ENCODE data around the gene PLD1.

The PLD1 gene

DNA sequence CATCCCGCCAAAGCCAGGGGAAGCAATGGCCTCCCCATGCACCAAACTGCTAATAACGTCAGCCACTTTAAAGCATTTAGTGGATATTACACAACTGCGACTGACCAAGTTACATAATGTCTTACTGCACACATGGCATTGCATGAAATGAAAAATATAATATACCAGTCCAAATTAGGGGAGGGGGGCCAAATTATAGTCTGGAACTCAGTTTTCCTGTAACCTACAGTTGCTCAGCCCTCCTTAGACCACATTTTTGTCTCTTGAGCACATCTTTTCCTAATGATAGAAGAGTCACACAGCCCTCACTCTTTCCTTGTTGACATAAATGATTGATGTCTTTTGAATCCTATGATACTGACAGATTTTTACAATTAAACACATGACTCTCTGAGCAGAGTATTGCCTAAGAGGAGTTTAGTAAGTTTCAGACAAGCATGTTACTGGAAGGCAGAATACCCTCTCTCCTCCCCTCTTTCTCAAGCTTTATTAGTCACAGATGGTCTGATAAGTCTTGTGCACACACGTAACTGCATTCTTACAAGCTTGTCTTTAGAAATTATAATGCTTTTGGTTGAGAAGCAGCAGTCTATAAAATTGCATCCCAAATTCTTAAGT lies 1.1 kb upstream of the PLD1 start:
- Histone ChIP-seq H4K8ac (ENCODE audit: low read depth, low read length) (no peak overlapping the region), H3K4me3 (ENCODE audit: low read depth, low read length) (no peak overlapping the region), H4K91ac (ENCODE audit: low read depth, low read length) (no peak overlapping the region), H4K12ac (ENCODE audit: low read depth, low read length) (no peak overlapping the region), H2BK120ac (ENCODE audit: insufficient read depth, low read length, poor library complexity) (no peak overlapping the region), H2BK12ac (ENCODE audit: low read length) (no peak overlapping the region), H3K9me3 (ENCODE audit: insufficient read depth, low read depth, low read length) (no peaks in the 10 kb centered on the region), H2AK5ac (ENCODE audit: low read length) (no peak overlapping the region), H3K27ac (ENCODE audit: low read depth, low read length) (no peak overlapping the region), H3K4me2 (ENCODE audit: low read length) (no peak overlapping the region), H3K27me3 (ENCODE audit: insufficient read depth, low read length) (no peaks in the 10 kb centered on the region), H3K4me1 (ENCODE audit: control insufficient read depth in 1 of 2, insufficient read depth in 2 of 2, low read length in 2 of 2) (peaks cover 0 to 7% of the 10 kb centered on the region in 2 experiments), H3K9ac (ENCODE audit: low read length) (no peak overlapping the region), H3K18ac (ENCODE audit: low read length) (no peak overlapping the region), H3K36me3 (ENCODE audit: control insufficient read depth in 1 of 2, insufficient read depth in 2 of 2, low read length in 2 of 2) (no peaks in the 10 kb centered on the region), H3K14ac (ENCODE audit: low read length) (no peak overlapping the region), H3K79me1 (ENCODE audit: low read length) (no peaks in the 10 kb centered on the region), H3K4ac (ENCODE audit: low read depth, low read length) (no peak overlapping the region), H2AFZ (ENCODE audit: insufficient read depth, low read length, poor library complexity) (no peak overlapping the region), H3K23ac (ENCODE audit: low read length) (no peak overlapping the region), H3K79me2 (ENCODE audit: control insufficient read depth, insufficient read depth, low read length, poor library complexity) (no peaks in the 10 kb centered on the region), H2BK5ac (ENCODE audit: low read depth, low read length, poor library complexity) (no peak overlapping the region)
- DNase-seq = peak; percentile 62 to 96
- no CpG with 5 or more reads among the region's 4 CpGs for WGBS (ENCODE audit: extremely low coverage, insufficient coverage, insufficient read length)

DNA sequence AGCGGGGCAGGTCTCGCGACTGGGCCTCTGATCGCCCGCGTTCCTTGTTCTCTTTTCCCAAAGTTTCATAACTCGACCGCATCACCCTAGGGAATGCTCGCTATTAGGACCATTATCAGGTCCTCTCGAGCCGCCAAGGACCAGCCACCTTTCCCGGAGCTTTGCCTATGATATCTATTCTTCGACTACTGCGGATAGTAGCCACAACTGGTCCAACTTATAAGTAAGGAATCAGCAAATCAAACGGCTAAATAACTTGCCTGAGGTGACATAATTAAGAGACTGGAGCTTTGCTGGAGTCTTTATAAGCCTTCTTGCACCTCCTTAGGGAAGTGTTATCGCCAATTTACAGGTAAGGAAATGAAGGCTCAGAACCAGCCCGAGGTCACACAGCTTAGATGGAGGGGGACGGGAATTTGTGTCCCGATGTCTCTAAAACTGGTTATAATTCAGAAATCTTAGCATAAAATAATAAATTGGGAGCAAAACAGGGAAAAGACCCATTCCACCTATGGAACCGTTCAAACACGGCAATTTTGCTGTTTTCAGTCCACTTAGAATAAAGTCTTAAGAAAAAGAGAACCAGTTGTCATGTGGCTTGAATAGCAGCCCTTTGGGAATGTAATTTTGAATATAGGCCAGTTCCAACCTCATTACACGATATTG lies 479 bp upstream of the PLD1 start:
- H3K9ac ChIP-seq (ENCODE audit: low read length) = no peak overlapping the region
- peak in 1 of 2 donors; percentile 92 for DNase-seq

DNA sequence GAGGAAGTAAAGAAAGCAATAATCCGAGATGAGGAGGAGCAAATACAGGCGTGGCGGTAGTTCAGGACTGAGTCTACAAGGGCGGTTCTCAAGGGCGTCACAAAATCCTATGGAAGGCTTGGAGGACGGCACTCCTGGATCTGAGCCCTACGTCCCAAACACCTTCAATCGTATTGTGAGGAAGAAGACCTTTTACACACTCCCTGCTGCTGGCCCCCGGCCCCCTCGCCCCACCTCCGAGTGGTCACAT lies 747 bp downstream of the PLD1 start:
- Histone ChIP-seq H3K4me2 (ENCODE audit: low read length) (peak overlapping the region; percentile 92), H3K9ac (ENCODE audit: low read length) (peak overlapping the region; percentile 18), H2BK120ac (ENCODE audit: insufficient read depth, low read length, poor library complexity) (no peak overlapping the region), H3K4ac (ENCODE audit: low read depth, low read length) (no peak overlapping the region), H2AFZ (ENCODE audit: insufficient read depth, low read length, poor library complexity) (peak overlapping the region; percentile 27), H3K23ac (ENCODE audit: low read length) (no peak overlapping the region), H3K14ac (ENCODE audit: low read length) (no peak overlapping the region), H3K4me1 (ENCODE audit: control insufficient read depth in 1 of 2, insufficient read depth in 2 of 2, low read length in 2 of 2) (peaks cover 0 to 7% of the 10 kb centered on the region in 2 experiments), H3K18ac (ENCODE audit: low read length) (no peak overlapping the region), H4K91ac (ENCODE audit: low read depth, low read length) (no peak overlapping the region), H4K8ac (ENCODE audit: low read depth, low read length) (no peak overlapping the region), H2BK12ac (ENCODE audit: low read length) (no peak overlapping the region), H2AK5ac (ENCODE audit: low read length) (no peak overlapping the region), H2BK5ac (ENCODE audit: low read depth, low read length, poor library complexity) (no peak overlapping the region), H4K12ac (ENCODE audit: low read depth, low read length) (no peak overlapping the region), H3K79me2 (ENCODE audit: control insufficient read depth, insufficient read depth, low read length, poor library complexity) (no peaks in the 10 kb centered on the region), H3K27me3 (ENCODE audit: insufficient read depth, low read length) (no peaks in the 10 kb centered on the region), H3K9me3 (ENCODE audit: insufficient read depth, low read depth, low read length) (no peaks in the 10 kb centered on the region), H3K79me1 (ENCODE audit: low read length) (no peaks in the 10 kb centered on the region), H3K36me3 (ENCODE audit: control insufficient read depth in 1 of 2, insufficient read depth in 2 of 2, low read length in 2 of 2) (no peaks in the 10 kb centered on the region), H3K4me3 (ENCODE audit: low read depth, low read length) (peak overlapping the region; percentile 60), H3K27ac (ENCODE audit: low read depth, low read length) (no peak overlapping the region)
- no CpG with 5 or more reads among the region's 11 CpGs for WGBS (ENCODE audit: extremely low coverage, insufficient coverage, insufficient read length)
- DNase-seq = no peak

More for the DNA sequence above, 479 bp upstream of the PLD1 start:
- H3K23ac ChIP-seq (ENCODE audit: low read length) = no peak overlapping the region
- H2BK5ac ChIP-seq (ENCODE audit: low read depth, low read length, poor library complexity) = no peak overlapping the region
- no peak overlapping the region for H3K18ac ChIP-seq (ENCODE audit: low read length)
- no peak overlapping the region for H3K4ac ChIP-seq (ENCODE audit: low read depth, low read length)
- H3K36me3 ChIP-seq (ENCODE audit: control insufficient read depth in 1 of 2, insufficient read depth in 2 of 2, low read length in 2 of 2) = no peaks in the 10 kb centered on the region
- H3K27ac ChIP-seq (ENCODE audit: low read depth, low read length) = no peak overlapping the region
- no CpG with 5 or more reads among the region's 22 CpGs for WGBS (ENCODE audit: extremely low coverage, insufficient coverage, insufficient read length)
- peak overlapping the region; percentile 60 for H3K4me3 ChIP-seq (ENCODE audit: low read depth, low read length)
- H3K79me1 ChIP-seq (ENCODE audit: low read length) = no peaks in the 10 kb centered on the region
- no peak overlapping the region for H2BK12ac ChIP-seq (ENCODE audit: low read length)
- H3K27me3 ChIP-seq (ENCODE audit: insufficient read depth, low read length) = no peaks in the 10 kb centered on the region
- H3K4me1 ChIP-seq (ENCODE audit: control insufficient read depth in 1 of 2, insufficient read depth in 2 of 2, low read length in 2 of 2) = peaks cover 0 to 7% of the 10 kb centered on the region in 2 experiments
- no peaks in the 10 kb centered on the region for H3K79me2 ChIP-seq (ENCODE audit: control insufficient read depth, insufficient read depth, low read length, poor library complexity)
- no peak overlapping the region for H3K14ac ChIP-seq (ENCODE audit: low read length)
- H2AK5ac ChIP-seq (ENCODE audit: low read length) = no peak overlapping the region
- H4K91ac ChIP-seq (ENCODE audit: low read depth, low read length) = no peak overlapping the region
- H2AFZ ChIP-seq (ENCODE audit: insufficient read depth, low read length, poor library complexity) = peak overlapping the region; percentile 83
- no peak overlapping the region for H4K8ac ChIP-seq (ENCODE audit: low read depth, low read length)
- no peak overlapping the region for H2BK120ac ChIP-seq (ENCODE audit: insufficient read depth, low read length, poor library complexity)
- no peak overlapping the region for H4K12ac ChIP-seq (ENCODE audit: low read depth, low read length)
- H3K9me3 ChIP-seq (ENCODE audit: insufficient read depth, low read depth, low read length) = no peaks in the 10 kb centered on the region
- peak overlapping the region; percentile 92 for H3K4me2 ChIP-seq (ENCODE audit: low read length)

DNA sequence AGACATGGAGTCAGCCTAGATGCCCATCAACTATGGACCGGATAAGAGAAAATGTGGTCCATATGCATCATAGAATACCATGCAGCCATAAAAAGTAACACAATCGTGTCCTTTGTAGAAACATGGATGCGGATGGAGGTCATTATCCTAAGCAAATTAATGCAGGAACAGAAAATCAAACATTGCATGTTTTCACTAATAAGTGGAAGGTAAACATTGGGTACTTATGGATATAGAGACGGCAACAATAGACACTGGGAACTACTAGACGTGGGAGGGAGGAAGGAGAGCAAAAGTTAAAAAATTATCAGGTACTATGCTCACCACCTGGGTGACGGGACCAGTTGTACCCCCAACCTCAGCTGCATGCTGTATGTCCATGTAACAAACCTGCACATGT lies 2.5 kb downstream of the PLD1 start:
- no peak overlapping the region for H4K8ac ChIP-seq (ENCODE audit: low read depth, low read length)

More for the DNA sequence above, 2.5 kb downstream of the PLD1 start:
- Histone ChIP-seq H3K27me3 (ENCODE audit: insufficient read depth, low read length) (no peaks in the 10 kb centered on the region), H2AFZ (ENCODE audit: insufficient read depth, low read length, poor library complexity) (no peak overlapping the region), H3K9me3 (ENCODE audit: insufficient read depth, low read depth, low read length) (no peaks in the 10 kb centered on the region), H3K14ac (ENCODE audit: low read length) (no peak overlapping the region), H3K4me1 (ENCODE audit: control insufficient read depth in 1 of 2, insufficient read depth in 2 of 2, low read length in 2 of 2) (peaks cover 0 to 7% of the 10 kb centered on the region in 2 experiments), H3K23ac (ENCODE audit: low read length) (no peak overlapping the region), H3K79me1 (ENCODE audit: low read length) (no peaks in the 10 kb centered on the region), H3K4me2 (ENCODE audit: low read length) (no peak overlapping the region), H3K4ac (ENCODE audit: low read depth, low read length) (no peak overlapping the region), H3K27ac (ENCODE audit: low read depth, low read length) (no peak overlapping the region), H4K91ac (ENCODE audit: low read depth, low read length) (no peak overlapping the region), H4K12ac (ENCODE audit: low read depth, low read length) (no peak overlapping the region), H2AK5ac (ENCODE audit: low read length) (no peak overlapping the region), H3K9ac (ENCODE audit: low read length) (no peak overlapping the region), H3K4me3 (ENCODE audit: low read depth, low read length) (no peak overlapping the region), H2BK12ac (ENCODE audit: low read length) (no peak overlapping the region), H3K79me2 (ENCODE audit: control insufficient read depth, insufficient read depth, low read length, poor library complexity) (no peaks in the 10 kb centered on the region), H3K18ac (ENCODE audit: low read length) (no peak overlapping the region), H3K36me3 (ENCODE audit: control insufficient read depth in 1 of 2, insufficient read depth in 2 of 2, low read length in 2 of 2) (no peaks in the 10 kb centered on the region), H2BK120ac (ENCODE audit: insufficient read depth, low read length, poor library complexity) (no peak overlapping the region), H2BK5ac (ENCODE audit: low read depth, low read length, poor library complexity) (no peak overlapping the region)
- WGBS (ENCODE audit: extremely low coverage, insufficient coverage, insufficient read length) = no CpG with 5 or more reads among the region's 6 CpGs
- no peak for DNase-seq
